Peyer's patch (tissue), 4 donors: ENCODE results near the gene SH2D3A. TPM values are rescaled to one million over a fixed set of nuclear protein-coding genes. Genes with fewer than 3 reads are reported as not detected.

Experiments
- DNase-seq, 3 donors: peaks; one replicate each; pipeline ENCODE4 v3.0.0-alpha.2; 2017 to 2019
- H3K27ac ChIP-seq, 4 donors: fragments of 200-600 bp; sonication (generic); one replicate each; pipeline ENCODE4 v1.5.1; 2016 to 2019
- H3K27me3 ChIP-seq, 2 donors: fragments of 200-600 bp; sonication (generic); one replicate each; pipeline ENCODE4 v1.5.1; 2019
- H3K36me3 ChIP-seq, 3 donors: fragments of 200-600 bp; sonication (generic); one replicate each; pipeline ENCODE4 v1.5.1; 2016 to 2019
- H3K4me1 ChIP-seq, 4 donors: fragments of 200-600 bp; sonication (generic); one replicate each; pipeline ENCODE4 v1.5.1; 2016 to 2019
- H3K4me3 ChIP-seq, 4 donors: fragments of 200-600 bp; sonication (generic); 1 replicate in 3 of 4; 2 replicates in 1 of 4; pipeline ENCODE4 v1.5.1; 2016 to 2019; ENCODE audit warnings: mild to moderate bottlenecking in 1 of 4
- H3K9me3 ChIP-seq, 4 donors: fragments of 200-600 bp; sonication (generic); one replicate each; pipeline ENCODE4 v1.5.1; 2016 to 2019; ENCODE audit warnings: mild to moderate bottlenecking in 1 of 4
- POLR2A ChIP-seq, 2 donors: fragments of 450-650 bp; IDR thresholded peaks; one replicate each; pipeline ENCODE4 v1.5.1; 2017; ENCODE audit warnings: antibody characterized with exemption in 2 of 2, mild to moderate bottlenecking in 2 of 2, moderate library complexity in 2 of 2
- total RNA-seq, 4 donors: library from RNA; depleted of rRNA; stranded (reverse); fragments of >200 nt; gene quantifications; one replicate each; pipeline ENCODE4 v1.1.0, GENCODE V29; 2016
- TF ChIP-seq, protein P1 (sequence below), 6 experiments: fragments of 450-650 bp in 4 of 6; fragments of 200-600 bp in 2 of 6; sonication (generic) in 1 of 6; IDR thresholded peaks; one replicate each; pipeline ENCODE4 v1.5.1; 2017 to 2019; ENCODE audit warnings: antibody characterized with exemption in 6 of 6, mild to moderate bottlenecking in 3 of 6, moderate library complexity in 1 of 6

The SH2D3A gene
- total RNA-seq, 4 donors from 2014 or later, result 43.7 to 127 (median 91.9) TPM

DNA sequence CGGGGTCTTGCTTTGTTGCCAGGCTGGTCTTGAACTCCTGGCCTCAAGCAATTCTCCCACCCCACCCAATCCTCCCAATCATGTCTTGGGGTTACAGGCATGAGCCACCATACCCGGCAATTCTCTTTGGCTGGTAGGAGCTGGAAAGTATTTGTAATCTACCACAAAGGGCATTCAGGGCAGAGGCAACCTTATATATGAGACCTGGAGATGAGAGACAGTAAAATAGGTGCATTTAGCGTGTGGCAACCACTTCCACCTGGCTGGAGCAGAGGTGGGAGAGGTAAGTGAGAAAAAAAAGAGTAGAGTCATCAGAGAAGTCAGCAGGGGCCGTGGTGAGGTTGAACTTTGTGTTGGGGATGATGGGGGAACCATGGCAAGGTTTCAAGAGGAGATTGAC, 42.0 kb upstream of the SH2D3A start:
- no peaks in the 10 kb centered on the region for H3K36me3 ChIP-seq
- no peak overlapping the region for H3K27ac ChIP-seq
- no peak overlapping the region for H3K4me3 ChIP-seq
- no peaks in the 10 kb centered on the region for H3K4me1 ChIP-seq
- TF ChIP-seq, protein P1, sequence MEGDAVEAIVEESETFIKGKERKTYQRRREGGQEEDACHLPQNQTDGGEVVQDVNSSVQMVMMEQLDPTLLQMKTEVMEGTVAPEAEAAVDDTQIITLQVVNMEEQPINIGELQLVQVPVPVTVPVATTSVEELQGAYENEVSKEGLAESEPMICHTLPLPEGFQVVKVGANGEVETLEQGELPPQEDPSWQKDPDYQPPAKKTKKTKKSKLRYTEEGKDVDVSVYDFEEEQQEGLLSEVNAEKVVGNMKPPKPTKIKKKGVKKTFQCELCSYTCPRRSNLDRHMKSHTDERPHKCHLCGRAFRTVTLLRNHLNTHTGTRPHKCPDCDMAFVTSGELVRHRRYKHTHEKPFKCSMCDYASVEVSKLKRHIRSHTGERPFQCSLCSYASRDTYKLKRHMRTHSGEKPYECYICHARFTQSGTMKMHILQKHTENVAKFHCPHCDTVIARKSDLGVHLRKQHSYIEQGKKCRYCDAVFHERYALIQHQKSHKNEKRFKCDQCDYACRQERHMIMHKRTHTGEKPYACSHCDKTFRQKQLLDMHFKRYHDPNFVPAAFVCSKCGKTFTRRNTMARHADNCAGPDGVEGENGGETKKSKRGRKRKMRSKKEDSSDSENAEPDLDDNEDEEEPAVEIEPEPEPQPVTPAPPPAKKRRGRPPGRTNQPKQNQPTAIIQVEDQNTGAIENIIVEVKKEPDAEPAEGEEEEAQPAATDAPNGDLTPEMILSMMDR (IDR thresholded peaks at IDR 0.05), result no peak
- TF ChIP-seq POLR2A (IDR thresholded peaks at IDR 0.05), result no peak
- no peaks in the 10 kb centered on the region for H3K9me3 ChIP-seq
- no peaks in the 10 kb centered on the region for H3K27me3 ChIP-seq
- no peak for DNase-seq

DNA sequence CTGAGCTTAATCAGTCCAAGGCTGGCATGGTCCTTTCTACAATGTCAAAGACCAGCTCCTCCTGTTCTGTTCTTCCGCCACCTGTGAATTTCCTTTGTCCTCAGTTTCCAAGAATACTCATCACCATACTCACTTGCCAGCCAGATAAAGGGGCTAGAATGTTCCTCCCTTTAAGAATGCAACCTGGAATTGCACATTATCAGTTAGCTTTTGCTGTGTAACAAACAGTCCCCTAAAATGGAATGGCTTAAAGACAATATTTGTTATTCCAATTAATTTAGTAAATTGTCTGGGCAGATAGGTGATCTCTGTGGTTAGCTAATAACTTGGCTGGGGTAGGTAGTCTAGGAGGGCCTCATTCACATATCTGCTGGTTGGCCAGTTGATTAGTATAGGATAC, 41.3 kb upstream of the SH2D3A start:
- H3K27ac ChIP-seq, result no peak overlapping the region
- no peak for DNase-seq
- no peaks in the 10 kb centered on the region for H3K36me3 ChIP-seq
- no peaks in the 10 kb centered on the region for H3K4me1 ChIP-seq
- H3K9me3 ChIP-seq, result no peaks in the 10 kb centered on the region
- H3K27me3 ChIP-seq, result no peaks in the 10 kb centered on the region
- no peak for TF ChIP-seq POLR2A (IDR thresholded peaks at IDR 0.05)
- TF ChIP-seq, protein P1 (IDR thresholded peaks at IDR 0.05), result no peak
- H3K4me3 ChIP-seq, result no peak overlapping the region

DNA sequence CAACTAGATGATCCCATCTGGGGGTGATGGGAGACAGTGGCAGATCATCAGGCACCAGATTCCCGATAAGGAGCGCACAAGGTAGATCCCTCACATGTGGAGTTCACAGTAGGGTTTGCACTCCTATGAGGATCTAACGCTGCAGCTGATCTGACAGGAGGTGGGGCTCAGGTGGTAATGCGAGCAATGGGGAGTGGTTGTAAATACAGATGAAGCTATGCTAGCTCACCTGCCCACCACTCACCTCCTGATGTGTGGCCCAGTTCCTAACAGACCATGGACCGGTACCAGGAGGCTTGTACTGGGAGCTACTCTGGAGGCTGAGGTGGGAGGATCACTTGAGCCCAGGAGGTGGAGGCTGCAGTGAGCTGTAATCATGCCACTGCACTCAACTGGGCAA, 40.1 kb upstream of the SH2D3A start:
- H3K27me3 ChIP-seq, result no peaks in the 10 kb centered on the region
- peaks cover 0 to 8% (median 0%) of the 10 kb centered on the region in 4 donors for H3K4me1 ChIP-seq
- H3K4me3 ChIP-seq, result no peak overlapping the region
- TF ChIP-seq POLR2A (IDR thresholded peaks at IDR 0.05), result no peak
- TF ChIP-seq, protein P1 (IDR thresholded peaks at IDR 0.05), result no peak
- H3K9me3 ChIP-seq, result no peaks in the 10 kb centered on the region
- no peaks in the 10 kb centered on the region for H3K36me3 ChIP-seq
- no peak for DNase-seq
- no peak overlapping the region for H3K27ac ChIP-seq

DNA sequence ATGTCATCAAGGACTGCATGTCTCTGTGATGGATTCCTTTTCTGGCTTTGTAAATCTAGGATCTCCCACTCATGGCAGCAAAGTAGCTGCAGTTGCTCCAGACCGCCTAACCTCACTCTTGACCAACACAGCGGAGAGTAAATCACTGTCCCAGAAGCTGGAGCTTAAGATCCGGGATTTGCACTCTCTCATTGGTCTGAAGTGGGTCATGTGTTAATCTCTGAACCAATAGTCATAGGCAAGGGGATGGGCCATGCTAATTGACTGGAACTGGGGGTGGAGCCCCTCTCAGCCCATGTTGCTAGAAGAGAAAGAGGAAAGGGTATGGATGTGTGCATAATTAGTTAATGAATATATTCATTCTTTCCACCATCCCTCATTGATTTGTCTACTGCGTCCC, 39.3 kb upstream of the SH2D3A start:
- TF ChIP-seq, protein P1 (IDR thresholded peaks at IDR 0.05), result no peak
- TF ChIP-seq POLR2A (IDR thresholded peaks at IDR 0.05), result no peak
- H3K27ac ChIP-seq, result no peak overlapping the region
- no peaks in the 10 kb centered on the region for H3K36me3 ChIP-seq
- no peak for DNase-seq
- peaks cover 0 to 8% (median 0%) of the 10 kb centered on the region in 4 donors for H3K4me1 ChIP-seq
- no peak overlapping the region for H3K4me3 ChIP-seq
- no peaks in the 10 kb centered on the region for H3K9me3 ChIP-seq
- H3K27me3 ChIP-seq, result no peaks in the 10 kb centered on the region

DNA sequence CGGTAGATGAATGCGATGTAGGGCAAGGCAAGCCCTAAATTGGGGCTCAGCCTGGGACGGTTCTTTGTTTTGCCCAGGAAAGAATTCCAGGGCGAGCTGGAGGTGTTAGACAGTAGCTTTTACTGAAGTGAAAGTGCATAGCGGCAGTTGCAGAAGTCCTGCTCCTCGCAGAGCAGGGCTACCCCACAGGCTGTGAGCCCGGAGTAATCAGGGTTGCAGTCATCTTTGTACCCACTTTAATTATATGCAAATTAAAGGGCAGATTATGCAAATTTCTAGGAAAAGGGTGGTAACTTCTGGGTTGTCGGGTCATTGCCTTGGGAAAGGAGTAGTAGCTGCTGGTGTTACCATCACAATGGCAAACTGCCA, 35.8 kb upstream of the SH2D3A start:
- Histone ChIP-seq H3K27ac (peak overlapping the region; percentile 3 to 94 (median 58)), H3K4me1 (peaks cover 0 to 12% (median 4%) of the 10 kb centered on the region in 4 donors), H3K9me3 (no peaks in the 10 kb centered on the region), H3K27me3 (no peaks in the 10 kb centered on the region), H3K4me3 (peak overlapping the region in 1 of 4 donors; percentile 49), H3K36me3 (no peaks in the 10 kb centered on the region)
- peak in 1 of 3 donors; percentile 51 for DNase-seq
- TF ChIP-seq, protein P1 (IDR thresholded peaks at IDR 0.05), result no peak
- no peak for TF ChIP-seq POLR2A (IDR thresholded peaks at IDR 0.05)
